K562 (cell line): Measurements from ENCODE around the gene AFDN. TPM values are rescaled to one million over a fixed set of nuclear protein-coding genes. Genes with fewer than 3 reads are reported as not detected.

Experiments used
- ATAC-seq: fragments of 200-7000 bp; cut with Tn5 transposase; 3 replicates; pipeline ENCODE4 v1.9.1; 2020; ENCODE audit warnings: moderate library complexity
- BruUV-seq: library from RNA; stranded (reverse); fragments of 400-500 nt; replicated peaks from 2 replicates; lab custom pipeline; 2021; lab: Mats Ljungman, UMichigan
- CTCF ChIA-PET: fragments of 300-600 bp; formaldehyde crosslinking; extraction: SDS; loops from one replicate; lab custom pipeline; 2021; ENCODE audit warnings: low intra/inter-chr PET ratio; lab: Yijun Ruan, JAX
- POLR2A ChIA-PET: fragments of 300-600, 350-650 bp; sonication (Branson Sonifier 250); formaldehyde crosslinking; extraction: SDS; loops from one replicate; lab custom pipeline; 2021; ENCODE audit warnings: antibody characterized with exemption, inconsistent platforms; lab: Yijun Ruan, JAX
- DNase-seq, 4 experiments: peaks; one replicate each; pipeline versions ENCODE4 v3.0.0 to v3.0.0-alpha.2; 2011 to 2018; ENCODE audit warnings: low spot score in 3 of 4, mixed read lengths in 3 of 4; ENCODE audit errors: extremely low read depth in 1 of 4
- FAIRE-seq: peaks from 2 replicates; lab custom pipeline; 2011; peaks lifted over from hg19 to GRCh38; lab: Jason Lieb, UNC
- H2AFZ ChIP-seq: 2 replicates; pipeline ENCODE4 v1.6.0; 2011; ENCODE audit warnings: low read depth, low read length, control low read depth, inconsistent platforms
- H3K27ac ChIP-seq: fragments of 200-600 bp; 3 replicates; pipeline ENCODE4 v1.8.0; 2011; ENCODE audit warnings: low read depth, mild to moderate bottlenecking, control low read depth, inconsistent platforms, low read length, moderate library complexity, mixed read lengths; ENCODE audit errors: extremely low read depth
- H3K27me3 ChIP-seq, 2 experiments: fragments of 300-600 bp in 1 of 2; 2 replicates in 1 of 2; 3 replicates in 1 of 2; pipeline versions ENCODE4 v1.6.0 to v1.8.0; 2011; ENCODE audit warnings: inconsistent platforms in 2 of 2, low read length in 2 of 2, mild to moderate bottlenecking in 1 of 2, mixed read lengths in 1 of 2, moderate library complexity in 1 of 2; ENCODE audit not compliant: control insufficient read depth in 2 of 2, insufficient read depth in 2 of 2
- H3K36me3 ChIP-seq: fragments of 300-600 bp; 3 replicates; pipeline ENCODE4 v1.8.0; 2011; ENCODE audit warnings: mild to moderate bottlenecking, low read length, inconsistent platforms; ENCODE audit not compliant: control insufficient read depth, insufficient read depth
- H3K4me1 ChIP-seq, 2 experiments: fragments of 200-600 bp in 1 of 2; replicated peaks in 1 of 2; 2 replicates in 1 of 2; 3 replicates in 1 of 2; pipeline versions ENCODE4 v1.5.1 to v1.8.0; 2011; ENCODE audit warnings: inconsistent platforms in 2 of 2, low read length in 2 of 2, mild to moderate bottlenecking in 1 of 2, mixed read lengths in 1 of 2, moderate library complexity in 1 of 2; ENCODE audit not compliant: control insufficient read depth in 2 of 2, insufficient read depth in 2 of 2
- H3K4me2 ChIP-seq: 2 replicates; pipeline ENCODE4 v1.6.1; 2011; ENCODE audit warnings: low read length, control low read depth, inconsistent platforms, mixed read lengths; ENCODE audit not compliant: insufficient read depth
- H3K4me3 ChIP-seq: fragments of 200-600 bp; sonication (generic), shearing (Covaris generic); 2 replicates; pipeline ENCODE4 v1.5.1; 2016; ENCODE audit warnings: control low read depth, inconsistent platforms
- H3K79me2 ChIP-seq: fragments of 200-600 bp; 3 replicates; pipeline ENCODE4 v1.8.0; 2011; ENCODE audit warnings: low read length, inconsistent platforms; ENCODE audit not compliant: control insufficient read depth, insufficient read depth
- H3K9ac ChIP-seq, 2 experiments: 2 replicates each; pipeline versions ENCODE4 v1.6.0 to v1.6.1; 2011; ENCODE audit warnings: low read depth in 2 of 2, low read length in 2 of 2, control low read depth in 1 of 2, inconsistent platforms in 1 of 2, mild to moderate bottlenecking in 1 of 2, mixed read lengths in 1 of 2; ENCODE audit not compliant: insufficient read depth in 1 of 2
- H3K9me1 ChIP-seq: one replicate; pipeline ENCODE4 v1.6.0; 2011; ENCODE audit warnings: inconsistent platforms, mild to moderate bottlenecking, low read length, moderate library complexity; ENCODE audit not compliant: control insufficient read depth, insufficient read depth
- H3K9me3 ChIP-seq: replicated peaks from 2 replicates; pipeline ENCODE4 v1.5.1; 2011; ENCODE audit warnings: low read depth, low read length, inconsistent platforms; ENCODE audit not compliant: control insufficient read depth, insufficient read depth
- H4K20me1 ChIP-seq: replicated peaks from 2 replicates; pipeline ENCODE4 v1.6.1; 2011; ENCODE audit warnings: low read length, inconsistent platforms, mixed read lengths; ENCODE audit not compliant: control insufficient read depth, insufficient read depth
- C11orf30 ChIP-seq: fragments of 450-650 bp; IDR thresholded peaks from 2 replicates; pipeline ENCODE4 v1.6.1; 2016; ENCODE audit warnings: low read depth, mild to moderate bottlenecking
- CBFA2T2 ChIP-seq: fragments of 450-650 bp; conservative IDR thresholded peaks from 2 replicates; pipeline ENCODE4 v1.6.1; 2017; ENCODE audit warnings: mild to moderate bottlenecking
- CEBPB ChIP-seq: fragments of 450-650 bp; IDR thresholded peaks from 2 replicates; pipeline ENCODE4 v1.6.1; 2016; ENCODE audit warnings: missing genetic modification characterization, missing compliant biosample characterization
- ESRRA ChIP-seq: fragments of 450-650 bp; IDR thresholded peaks from 2 replicates; pipeline ENCODE4 v1.6.1; 2014; ENCODE audit warnings: low read depth, mild to moderate bottlenecking, moderate library complexity, borderline replicate concordance
- NFE2 ChIP-seq: IDR thresholded peaks from 2 replicates; pipeline ENCODE4 v1.6.1; 2014; ENCODE audit warnings: antibody characterized with exemption, low read depth
- NFIC ChIP-seq: fragments of 450-650 bp; IDR thresholded peaks from 2 replicates; pipeline ENCODE4 v1.6.1; 2017; ENCODE audit warnings: mild to moderate bottlenecking, inconsistent platforms
- NFIX ChIP-seq: fragments of 250-450 bp; sonication (Bioruptor Pico); IDR thresholded peaks from 2 replicates; pipeline ENCODE4 v1.4.0; 2020; ENCODE audit warnings: low read depth, mild to moderate bottlenecking, moderate library complexity
- NR2F6 ChIP-seq: fragments of 450-650 bp; formaldehyde crosslinking; IDR thresholded peaks from 2 replicates; pipeline ENCODE4 v1.4.0; 2020; ENCODE audit warnings: mild to moderate bottlenecking
- SLC30A9 ChIP-seq: fragments of 250-450 bp; sonication (Bioruptor Pico); IDR thresholded peaks from 2 replicates; pipeline ENCODE4 v1.8.0; 2022; ENCODE audit warnings: mild to moderate bottlenecking, moderate library complexity
- TBP ChIP-seq: optimal IDR thresholded peaks from 2 replicates; pipeline ENCODE3; 2011; ENCODE audit warnings: low read depth, low read length, improper control_type of control experiment
- ZEB2 ChIP-seq: fragments of 450-650 bp; IDR thresholded peaks from 2 replicates; pipeline ENCODE4 v1.6.1; 2016
- ZNF316 ChIP-seq: fragments of 450-650 bp; IDR thresholded peaks from 2 replicates; pipeline ENCODE4 v1.6.1; 2016
- WGBS: fragments of 100-300 bp; shearing (Covaris generic); methylation state at CpG from one replicate; pipeline ENCODE4 v1.1.6; 2016; ENCODE audit warnings: low coverage, mixed read lengths; ENCODE audit not compliant: insufficient coverage; ENCODE audit errors: missing lambda C conversion rate; 5-methylcytosine and 5-hydroxymethylcytosine counted together
- in situ Hi-C: fragments of 300-500 bp; cut with MboI; formaldehyde crosslinking; loops from 4 replicates; pipeline ENCODE4 v1.15.0; 2018; ENCODE audit warnings: inconsistent platforms, mixed read lengths
- intact Hi-C: fragments of 100-400 bp; cut with micrococcal nuclease; formaldehyde crosslinking; loops from 2 replicates; pipeline ENCODE4 v1.14.2; 2022
- polyA plus RNA-seq, 8 experiments: library from polyadenylated mRNA; depleted of rRNA in 4 of 8; stranded (reverse) in 5 of 8; unstranded in 3 of 8; fragments of >200 nt; fragmentation: Nextera tagmentation in 2 of 8; fragmentation: Illumina TruSeq in 1 of 8; extraction: Ambion mirVana in 2 of 8; extraction: Trizol in 1 of 8; gene quantifications; 2 replicates each; pipeline versions ENCODE4 v1.2.1 to v1.2.3, GENCODE V29; 2011 to 2014; ENCODE audit warnings: inconsistent platforms in 1 of 8, missing spikeins in 1 of 8
- total RNA-seq, 7 experiments: library from RNA; depleted of rRNA in 6 of 7; stranded (reverse); fragments of >200 nt in 6 of 7; fragmentation: Illumina TruSeq in 2 of 7; extraction: Trizol in 2 of 7; gene quantifications; 2 replicates each; pipeline versions ENCODE4 v1.2.1 to v1.2.3, GENCODE V29; 2011 to 2021; ENCODE audit warnings: low replicate concordance in 1 of 7

AFDN gene
- total and polyA plus RNA-seq, 9 of the 15 experiments (the other 6 are each of a cell fraction or from before 2014, with no cell fraction given): 7.2 to 129 (median 105) TPM

DNA sequence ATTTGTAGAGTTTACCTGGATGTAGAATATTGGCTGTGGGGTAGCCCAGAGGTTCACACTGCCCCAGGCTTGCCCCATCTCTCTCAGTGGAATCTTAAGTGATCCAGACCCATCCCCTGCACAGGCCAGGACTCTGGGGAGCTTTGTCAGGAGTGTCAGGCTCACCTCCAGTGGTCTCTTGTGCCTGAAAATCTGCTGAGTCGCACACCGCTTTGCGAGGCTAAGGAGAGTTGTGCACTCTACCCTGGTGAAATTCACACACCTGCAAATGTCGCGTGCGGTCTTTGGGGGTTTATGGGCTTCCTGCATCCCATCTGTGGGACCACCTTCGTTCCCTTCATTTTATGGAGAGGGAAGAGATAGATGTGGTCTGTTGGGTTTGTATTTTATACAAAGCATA, 107.1 kb downstream of the AFDN start:
- Histone ChIP-seq H3K4me1 (no peaks in the 10 kb centered on the region), H3K27me3 (no peaks in the 10 kb centered on the region), H3K36me3 (peaks cover 70% of the 10 kb centered on the region), H3K27ac (no peak overlapping the region), H3K9ac (0 out of 4 replicates have a peak overlapping the region, but pooled peaks of 1 of the 2 experiments have one; percentile 20), H3K4me2 (no peak overlapping the region), H3K4me3 (no peak overlapping the region), H3K9me1 (peaks cover 8% of the 10 kb centered on the region), H2AFZ (no peak overlapping the region), H3K9me3 (no peaks in the 10 kb centered on the region), H3K79me2 (no peaks in the 10 kb centered on the region), H4K20me1 (no peaks in the 10 kb centered on the region; the same call in 1 of the 2 replicates)
- DNase-seq (peak in 1 of 4 experiments; percentile 12), ATAC-seq (peak; percentile 52), FAIRE-seq (no peak)
- POLR2A ChIA-PET: interaction anchor here (1.4 kb wide), 1 partner anchor 15 kb away, joined by 3 read pairs; no protein-coding TSS in a partner anchor
- TF ChIP-seq TBP: no peak
- TF ChIP-seq NFIC: no peak
- no peak for TF ChIP-seq NFIX (CRISPR knock-in tag)
- no peak for TF ChIP-seq ESRRA
- no peak for TF ChIP-seq SLC30A9
- TF ChIP-seq CEBPB (tag): no peak
- no peak for TF ChIP-seq ZEB2
- TF ChIP-seq NFE2: peak; percentile 52; the same call in 1 of the 2 replicates
- TF ChIP-seq C11orf30: peak; percentile 47
- TF ChIP-seq CBFA2T2: no peak
- peak; percentile 55 for TF ChIP-seq ZNF316
- no peak for TF ChIP-seq NR2F6 (CRISPR knock-in tag)
- BruUV-seq: no TSS peak
- intact Hi-C loops: no loop called here
- in situ Hi-C loops: no loop called here
- 89% methylated on average over 7 of the region's 7 CpGs for WGBS
- CTCF ChIA-PET: no interaction called here
